Renal pelvis (tissue), 4 donors: Measurements from ENCODE around the gene PTMA. TPM values are rescaled to one million over a fixed set of nuclear protein-coding genes. Genes with fewer than 3 reads are reported as not detected.

ENCODE experiments used
- DNase-seq: peaks from one replicate; pipeline ENCODE4 v3.0.0-alpha.2; 2013
- polyA plus RNA-seq, 3 donors: library from polyadenylated mRNA; unstranded; fragments of 120-200 nt; gene quantifications; one replicate each; pipeline ENCODE4 v1.2.1, GENCODE V29; 2013; ENCODE audit not compliant: insufficient read length in 3 of 3

Gene PTMA
- polyA plus RNA-seq, 3 donors, result 1,989 to 2,420 (median 2,020) TPM

- DNase-seq, result no peak
Observed at GRCh38 chr2:231687133-231687852, 21.0 kb upstream of the PTMA start.

- no peak for DNase-seq
Observed at GRCh38 chr2:231687961-231688360, 20.4 kb upstream of the PTMA start.

GRCh38 chr2:231688719-231689118 lies 19.6 kb upstream of the PTMA start:
- no peak for DNase-seq

GRCh38 chr2:231689124-231689893 lies 19.0 kb upstream of the PTMA start:
- DNase-seq, result no peak

- DNase-seq, result no peak
Observed at GRCh38 chr2:231691251-231691772, 17.0 kb upstream of the PTMA start.

- no peak for DNase-seq
Observed at GRCh38 chr2:231692847-231693246, 15.5 kb upstream of the PTMA start.

GRCh38 chr2:231693956-231694355 lies 14.4 kb upstream of the PTMA start:
- no peak for DNase-seq

GRCh38 chr2:231696004-231696367 lies 12.3 kb upstream of the PTMA start:
- DNase-seq, result no peak

GRCh38 chr2:231699006-231699405 lies 9.3 kb upstream of the PTMA start:
- no peak for DNase-seq

- DNase-seq, result no peak
Observed at GRCh38 chr2:231701456-231702373, 6.6 kb upstream of the PTMA start.

- DNase-seq, result no peak
Observed at GRCh38 chr2:231704017-231704416, 4.3 kb upstream of the PTMA start.

- DNase-seq, result peak; percentile 98
Observed at GRCh38 chr2:231706731-231707624, 1.3 kb upstream of the PTMA start.

- peak; percentile 52 for DNase-seq
Observed at GRCh38 chr2:231707625-231707926, 749 bp upstream of the PTMA start.

- DNase-seq, result no peak
Observed at GRCh38 chr2:231708773-231709635, 679 bp downstream of the PTMA start.

GRCh38 chr2:231709636-231709980 lies 1.3 kb downstream of the PTMA start:
- DNase-seq, result no peak

GRCh38 chr2:231709981-231710798 lies 1.9 kb downstream of the PTMA start:
- peak; percentile 85 for DNase-seq

GRCh38 chr2:231710799-231711676 lies 2.7 kb downstream of the PTMA start:
- no peak for DNase-seq

- DNase-seq, result no peak
Observed at GRCh38 chr2:231711677-231712450, 3.5 kb downstream of the PTMA start.
